GM10248 (cell line): ENCODE data around the gene ALKBH2.

Experiments
- CTCF ChIA-PET: fragments of 300-600 bp; sonication (Branson Sonifier 250); formaldehyde crosslinking; extraction: SDS; loops from one replicate; lab custom pipeline; 2021; ENCODE audit warnings: antibody characterized with exemption; lab: Yijun Ruan, JAX
- POLR2A ChIA-PET: fragments of 350-650 bp; sonication (Branson Sonifier 250); formaldehyde crosslinking; extraction: SDS; loops from one replicate; lab custom pipeline; 2020; ENCODE audit warnings: antibody characterized with exemption; lab: Yijun Ruan, JAX
- DNase-seq: peaks from one replicate; pipeline ENCODE4 v3.0.0; 2012; ENCODE audit errors: extremely low spot score
- TF ChIP-seq, protein P1 (sequence below): IDR thresholded peaks from 2 replicates; pipeline ENCODE4 v1.5.1; 2012; ENCODE audit warnings: mild to moderate bottlenecking, low read depth; ENCODE audit errors: extremely low read depth, missing control alignments, control extremely low read depth

The ALKBH2 gene

DNA sequence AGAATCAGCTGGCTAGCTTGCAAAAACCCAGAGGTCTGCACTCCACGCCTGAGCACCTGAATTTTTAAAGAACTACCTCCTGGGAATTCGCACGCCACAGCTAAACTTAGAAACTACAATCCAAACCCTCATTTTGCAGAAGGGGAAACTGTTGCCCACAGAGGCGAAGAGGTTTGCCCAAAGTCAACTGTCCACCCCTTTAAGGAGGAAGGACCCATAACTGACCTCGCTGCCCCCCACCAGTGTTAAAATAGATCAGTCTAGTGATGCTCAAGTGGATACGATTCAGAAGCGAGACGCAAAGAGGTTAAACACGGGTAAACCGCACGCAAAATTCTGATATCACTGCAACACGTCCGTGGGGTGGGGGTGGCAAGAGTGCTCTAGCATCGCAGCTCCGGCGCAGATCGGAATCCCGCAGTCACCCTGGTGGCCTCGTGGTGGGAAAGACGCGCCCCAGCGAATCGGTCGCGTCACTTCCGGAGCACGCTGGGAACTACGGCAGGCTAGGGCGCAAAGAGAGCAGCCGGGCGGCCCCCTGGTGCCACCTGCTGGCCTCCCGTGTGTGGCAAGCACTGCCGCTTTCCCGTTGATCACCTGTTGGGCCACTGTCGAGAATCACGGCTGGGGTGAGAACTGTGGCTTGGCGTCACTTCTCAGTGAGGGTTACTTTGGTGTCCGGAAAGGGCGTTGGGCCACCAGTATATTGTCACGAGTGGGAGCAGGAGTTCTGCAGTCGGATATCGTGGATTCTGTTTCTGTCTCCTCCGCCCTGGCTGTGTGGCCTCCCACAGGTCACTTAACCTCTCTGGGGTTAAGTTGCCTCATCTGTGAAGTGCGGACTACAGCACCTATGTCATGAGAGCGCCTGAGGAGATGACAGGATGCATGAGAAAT, at the start of gene ALKBH2:
Gene ALKBH2, minus strand, starts transcription at position 451 of the 897 bp plus-strand sequence. CDS start 686 bp downstream, outside the sequence.
- CTCF ChIA-PET: interaction anchor here (0.7 to 3.2 kb wide), 39 partner anchors 9 to 561 kb away, joined by 3 to 17 read pairs (median 3); no protein-coding TSS in a partner anchor
- DNase-seq: peak; percentile 92
- TF ChIP-seq, protein P1, sequence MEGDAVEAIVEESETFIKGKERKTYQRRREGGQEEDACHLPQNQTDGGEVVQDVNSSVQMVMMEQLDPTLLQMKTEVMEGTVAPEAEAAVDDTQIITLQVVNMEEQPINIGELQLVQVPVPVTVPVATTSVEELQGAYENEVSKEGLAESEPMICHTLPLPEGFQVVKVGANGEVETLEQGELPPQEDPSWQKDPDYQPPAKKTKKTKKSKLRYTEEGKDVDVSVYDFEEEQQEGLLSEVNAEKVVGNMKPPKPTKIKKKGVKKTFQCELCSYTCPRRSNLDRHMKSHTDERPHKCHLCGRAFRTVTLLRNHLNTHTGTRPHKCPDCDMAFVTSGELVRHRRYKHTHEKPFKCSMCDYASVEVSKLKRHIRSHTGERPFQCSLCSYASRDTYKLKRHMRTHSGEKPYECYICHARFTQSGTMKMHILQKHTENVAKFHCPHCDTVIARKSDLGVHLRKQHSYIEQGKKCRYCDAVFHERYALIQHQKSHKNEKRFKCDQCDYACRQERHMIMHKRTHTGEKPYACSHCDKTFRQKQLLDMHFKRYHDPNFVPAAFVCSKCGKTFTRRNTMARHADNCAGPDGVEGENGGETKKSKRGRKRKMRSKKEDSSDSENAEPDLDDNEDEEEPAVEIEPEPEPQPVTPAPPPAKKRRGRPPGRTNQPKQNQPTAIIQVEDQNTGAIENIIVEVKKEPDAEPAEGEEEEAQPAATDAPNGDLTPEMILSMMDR: peak; percentile 99
- POLR2A ChIA-PET: no interaction called here

DNA sequence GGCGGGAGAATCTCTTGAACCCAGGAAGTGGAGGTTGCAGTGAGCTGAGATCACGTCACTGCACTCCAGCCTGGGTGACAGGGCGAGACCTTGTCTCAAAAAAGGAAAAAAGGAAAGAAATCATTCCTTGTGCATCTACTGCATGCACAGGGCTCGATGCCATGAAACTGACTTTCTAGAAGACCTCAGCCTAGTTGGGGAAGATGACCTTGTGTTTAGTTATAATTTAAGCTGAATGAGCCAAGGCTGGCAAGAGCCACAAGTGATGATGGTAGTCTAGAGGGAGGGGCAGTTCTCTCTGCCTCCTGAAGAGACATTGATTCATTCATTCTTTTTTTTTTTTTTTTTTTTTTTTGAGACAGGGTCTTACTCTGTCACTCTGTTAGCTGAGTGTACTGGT, 47.3 kb upstream of the ALKBH2 start:
- POLR2A ChIA-PET: interaction anchor here (0.6 kb wide), 1 partner anchor 831 kb away, joined by 3 read pairs; no protein-coding TSS in a partner anchor
- CTCF ChIA-PET: no interaction called here
- no peak for DNase-seq
- TF ChIP-seq, protein P1: no peak

GRCh38 chr12:109139791-109140190, 46.5 kb upstream of the ALKBH2 start:
- POLR2A ChIA-PET: no interaction called here
- TF ChIP-seq, protein P1: no peak
- CTCF ChIA-PET: interaction anchor here (0.9 to 1.4 kb wide), 3 partner anchors 9 to 705 kb away, joined by 3 to 4 read pairs (median 3); no protein-coding TSS in a partner anchor
- no peak for DNase-seq

DNA sequence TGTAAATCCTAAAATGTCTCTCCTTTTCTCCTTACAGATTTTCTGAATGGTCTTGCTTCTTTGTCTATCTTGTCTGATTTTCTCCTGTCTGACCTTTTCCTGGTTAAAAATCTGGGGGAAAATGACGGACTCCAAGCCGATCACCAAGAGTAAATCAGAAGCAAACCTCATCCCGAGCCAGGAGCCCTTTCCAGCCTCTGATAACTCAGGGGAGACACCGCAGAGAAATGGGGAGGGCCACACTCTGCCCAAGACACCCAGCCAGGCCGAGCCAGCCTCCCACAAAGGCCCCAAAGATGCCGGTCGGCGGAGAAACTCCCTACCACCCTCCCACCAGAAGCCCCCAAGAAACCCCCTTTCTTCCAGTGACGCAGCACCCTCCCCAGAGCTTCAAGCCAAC, 46.1 kb upstream of the ALKBH2 start:
- POLR2A ChIA-PET: no interaction called here
- DNase-seq: no peak
- CTCF ChIA-PET: interaction anchor here (0.9 to 1.9 kb wide), 4 partner anchors 9 to 706 kb away, joined by 3 to 4 read pairs (median 4); no protein-coding TSS in a partner anchor
- TF ChIP-seq, protein P1: no peak

DNA sequence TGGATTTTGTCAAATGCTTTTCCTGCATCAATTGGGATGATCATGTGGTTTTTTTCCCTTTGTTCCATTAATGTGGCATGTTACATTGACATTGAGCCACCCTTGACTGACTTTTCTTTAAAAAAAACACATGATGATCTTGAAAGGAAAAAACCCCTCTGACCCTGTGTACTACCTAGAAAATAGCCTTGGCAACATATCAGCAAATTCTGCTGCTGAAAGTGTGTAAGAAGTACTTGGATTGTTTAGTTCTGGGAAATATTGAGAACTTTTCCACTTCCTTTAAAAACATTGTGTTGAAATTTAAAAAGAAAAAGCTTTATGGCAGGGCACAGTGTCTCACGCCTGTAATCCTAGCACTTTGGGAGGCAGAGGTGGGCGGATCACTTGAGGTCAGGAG, 43.8 kb upstream of the ALKBH2 start:
- DNase-seq: no peak
- ChIA-PET CTCF (interaction anchor here (0.9 kb wide), 1 partner anchor 11 kb away, joined by 3 read pairs; no protein-coding TSS in a partner anchor), POLR2A (no interaction called here)
- TF ChIP-seq, protein P1: no peak

DNA sequence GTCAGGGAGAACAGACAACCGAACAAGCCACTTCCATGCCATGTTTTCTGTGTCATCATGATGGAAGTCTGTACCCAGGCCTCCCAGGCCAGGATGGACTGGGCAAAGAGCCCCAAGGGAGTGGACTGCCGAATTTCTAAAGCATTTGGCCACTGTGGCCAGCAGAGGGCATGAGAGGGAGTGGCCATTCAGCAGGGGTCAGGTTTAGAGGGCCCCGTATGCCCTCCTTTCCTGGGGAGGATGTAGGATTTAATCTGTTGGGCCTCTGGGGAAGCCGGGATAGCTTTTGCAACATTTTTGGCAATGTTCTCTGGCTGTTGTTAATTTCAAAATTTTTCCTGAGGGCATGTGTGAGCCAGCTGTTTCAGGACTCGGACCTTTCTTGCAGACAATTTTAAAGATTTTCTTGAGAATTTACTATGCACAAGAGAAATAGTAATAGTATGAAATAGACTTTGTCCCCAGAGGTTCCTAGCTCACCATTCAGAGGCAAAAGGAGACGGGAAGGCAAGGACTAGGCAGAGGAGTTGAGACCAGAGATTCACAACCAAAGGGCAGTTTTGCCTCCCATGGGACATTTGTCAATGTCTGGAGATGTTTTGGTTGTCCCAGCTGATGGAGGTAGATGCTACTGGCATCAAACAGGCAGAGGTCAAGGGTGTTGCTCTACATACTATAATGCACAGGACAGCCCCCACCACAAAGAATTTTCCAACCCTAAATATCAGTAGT, 41.1 kb upstream of the ALKBH2 start:
- CTCF ChIA-PET: interaction anchor here (1.0 kb wide), 1 partner anchor 9 kb away, joined by 3 read pairs; no protein-coding TSS in a partner anchor
- no peak for DNase-seq
- TF ChIP-seq, protein P1: peak; percentile 19
- POLR2A ChIA-PET: no interaction called here
